Right forelimb (tissue), 1 donor: Measurements from ENCODE around the gene C1QTNF1.
A peak's percentile ranks its signal among the peaks of the same experiment; 100 is the strongest.

Source experiments
- DNase-seq: peaks from one replicate; pipeline ENCODE4 v3.0.0-alpha.2; 2018

The C1QTNF1 gene

DNA sequence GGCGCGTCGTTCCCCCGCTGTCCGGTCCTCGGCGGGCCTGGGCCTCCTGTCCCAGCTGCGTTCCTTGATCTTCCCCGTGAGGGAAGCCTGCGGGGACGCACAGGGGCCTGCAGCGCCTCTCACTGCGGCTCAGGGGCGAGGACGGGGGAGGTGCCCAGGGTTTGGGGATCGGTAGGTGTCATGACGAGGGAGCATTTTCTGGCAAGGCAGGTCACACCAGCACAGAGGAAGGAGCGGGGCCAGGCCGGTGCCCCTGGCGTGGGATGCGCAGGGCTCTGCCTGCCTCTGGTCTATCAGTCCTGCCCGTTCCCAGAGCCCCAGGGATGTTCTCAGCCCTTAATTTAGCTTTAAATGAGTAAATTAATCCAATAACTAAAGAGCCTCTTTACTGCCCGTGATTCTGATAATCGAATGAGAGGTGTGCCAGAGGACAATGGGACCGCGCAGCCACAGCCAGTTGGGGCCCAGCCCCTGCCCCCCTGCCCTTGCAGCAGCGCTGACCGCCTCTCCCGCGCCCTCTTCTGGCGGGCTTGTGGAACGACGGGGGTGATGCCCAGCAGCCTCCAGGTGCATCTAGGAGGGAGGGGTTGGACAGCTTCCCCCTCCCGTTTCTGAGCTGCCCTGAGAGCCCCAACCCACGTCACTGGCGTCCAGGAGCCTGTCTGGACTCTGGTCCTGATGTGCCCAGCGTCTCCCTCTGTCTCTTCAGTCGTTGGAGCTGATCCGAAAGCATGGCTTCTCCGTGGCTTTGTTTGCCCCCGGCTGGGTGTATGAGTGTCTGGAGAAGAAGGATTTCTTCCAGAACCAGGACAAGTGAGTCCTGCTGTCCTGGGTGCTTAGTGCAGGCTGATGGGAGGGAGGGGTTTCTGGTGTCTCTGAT is 58.6 kb downstream of the C1QTNF1 start:
- peak; percentile 62 for DNase-seq

DNA sequence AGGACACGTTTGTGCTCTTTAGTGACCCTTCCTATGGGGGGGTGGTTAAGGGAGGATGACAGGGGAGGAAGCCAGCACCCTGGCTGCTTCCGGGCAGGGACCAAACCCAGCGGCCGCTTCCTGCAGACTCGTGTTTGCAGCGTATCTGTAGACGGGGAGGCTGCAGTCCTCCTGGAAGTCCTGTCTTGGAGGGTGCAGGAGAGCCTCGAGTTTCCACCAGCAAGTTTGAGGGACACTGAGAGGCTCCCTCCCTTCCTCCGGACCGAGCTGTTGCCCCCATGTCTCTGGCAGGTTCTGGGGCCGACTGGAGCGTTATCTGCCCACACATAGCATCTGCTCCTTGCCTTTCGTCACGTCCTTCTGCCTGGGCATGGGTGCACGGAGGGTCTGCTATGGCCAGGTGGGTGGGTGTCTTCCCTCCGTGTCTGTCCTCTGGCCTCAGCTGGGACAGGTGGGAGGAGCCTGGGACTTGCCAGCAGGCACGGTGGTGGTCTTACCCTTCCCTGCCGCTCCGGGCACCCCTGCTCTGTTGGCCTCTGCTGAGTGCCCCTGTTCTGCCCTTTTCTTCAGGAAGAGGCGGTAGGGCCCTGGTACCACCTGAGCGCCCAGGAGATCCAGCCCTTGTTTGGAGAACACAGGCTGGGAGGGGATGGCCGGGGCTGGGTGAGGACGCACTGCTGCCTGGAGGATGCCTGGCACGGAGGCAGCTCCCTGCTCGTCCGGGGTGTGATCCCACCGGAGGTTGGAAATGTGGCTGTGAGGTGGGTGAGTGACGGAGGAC is 59.4 kb downstream of the C1QTNF1 start:
- peak; percentile 32 for DNase-seq

DNA sequence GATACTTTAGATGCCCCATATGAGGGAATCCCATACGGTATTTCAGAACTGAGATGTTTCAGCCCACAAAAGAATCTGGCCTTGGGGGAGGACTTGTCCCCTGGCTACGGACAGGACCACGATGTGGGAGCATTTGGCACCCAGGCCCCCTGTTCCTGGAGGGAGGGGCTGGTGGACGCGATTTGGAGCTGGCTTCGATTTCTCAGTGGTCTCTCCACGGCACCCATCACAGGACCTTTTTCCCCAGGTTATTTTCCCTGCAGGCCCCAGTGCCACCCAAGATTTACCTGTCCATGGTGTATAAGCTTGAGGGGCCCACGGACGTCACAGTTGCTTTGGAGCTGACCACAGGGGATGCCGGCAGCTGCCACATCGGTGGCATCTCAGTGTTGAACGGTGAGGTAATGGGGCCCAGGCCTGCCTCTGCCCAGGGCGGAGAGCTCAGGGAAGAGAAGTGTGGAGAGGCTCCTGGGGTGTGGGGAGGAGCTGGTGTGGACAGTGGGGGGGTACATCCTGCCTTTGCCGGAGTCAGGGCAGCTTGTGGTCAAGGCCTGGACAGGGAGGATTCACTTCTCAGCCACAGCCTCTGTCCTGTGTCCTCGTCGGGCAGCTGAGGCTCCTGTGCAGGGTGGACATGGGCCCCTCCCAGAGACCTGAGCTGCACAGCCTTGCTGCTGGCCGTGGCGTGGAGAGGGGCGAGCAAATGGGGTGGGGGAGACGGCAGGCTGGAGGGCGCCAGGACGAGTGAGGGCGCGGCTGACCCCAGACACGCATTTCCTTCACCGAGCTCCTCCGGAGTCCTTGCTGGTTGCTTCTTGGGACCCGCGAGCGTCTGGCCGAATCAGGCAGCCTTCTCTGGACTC is 60.6 kb downstream of the C1QTNF1 start:
- DNase-seq = peak; percentile 13

DNA sequence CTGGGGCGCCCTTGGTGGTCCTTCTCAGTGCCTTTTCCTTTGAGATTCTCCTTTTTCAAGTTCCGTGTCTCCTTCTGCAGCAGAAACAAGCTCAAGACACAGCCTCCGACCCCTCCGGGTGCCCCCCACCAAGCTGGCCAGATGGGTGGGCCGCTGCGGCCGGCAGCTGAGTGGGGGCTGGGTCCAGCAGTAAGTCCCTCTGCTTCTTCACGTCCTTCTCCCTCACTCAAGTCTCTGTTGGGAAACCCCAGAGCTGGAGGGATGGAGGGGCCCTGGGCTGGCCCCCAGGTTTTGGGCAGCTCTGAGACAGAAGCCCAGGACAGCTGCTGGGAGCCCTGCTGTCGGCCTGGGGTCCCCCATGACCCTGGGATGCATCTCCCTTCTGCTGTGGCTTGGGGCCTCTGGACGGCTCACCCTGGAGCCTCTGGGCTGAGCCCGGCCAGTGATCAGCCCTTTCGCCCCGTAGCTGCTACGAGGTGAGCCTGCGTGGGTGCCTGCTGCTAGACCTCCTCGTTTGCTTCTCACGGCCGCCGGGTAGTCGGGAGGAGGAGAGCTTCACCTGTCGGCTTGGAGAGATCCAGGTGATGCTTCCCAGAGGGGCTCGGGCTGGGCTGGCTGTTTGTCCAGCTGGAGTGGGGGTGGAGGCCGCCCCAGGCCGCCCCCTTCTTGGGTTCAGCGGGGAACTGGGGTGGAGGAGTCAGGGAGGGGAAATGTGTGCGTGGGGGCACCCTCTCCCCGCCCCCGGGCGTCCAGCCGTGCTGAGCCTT is 61.4 kb downstream of the C1QTNF1 start:
- DNase-seq = no peak

DNA sequence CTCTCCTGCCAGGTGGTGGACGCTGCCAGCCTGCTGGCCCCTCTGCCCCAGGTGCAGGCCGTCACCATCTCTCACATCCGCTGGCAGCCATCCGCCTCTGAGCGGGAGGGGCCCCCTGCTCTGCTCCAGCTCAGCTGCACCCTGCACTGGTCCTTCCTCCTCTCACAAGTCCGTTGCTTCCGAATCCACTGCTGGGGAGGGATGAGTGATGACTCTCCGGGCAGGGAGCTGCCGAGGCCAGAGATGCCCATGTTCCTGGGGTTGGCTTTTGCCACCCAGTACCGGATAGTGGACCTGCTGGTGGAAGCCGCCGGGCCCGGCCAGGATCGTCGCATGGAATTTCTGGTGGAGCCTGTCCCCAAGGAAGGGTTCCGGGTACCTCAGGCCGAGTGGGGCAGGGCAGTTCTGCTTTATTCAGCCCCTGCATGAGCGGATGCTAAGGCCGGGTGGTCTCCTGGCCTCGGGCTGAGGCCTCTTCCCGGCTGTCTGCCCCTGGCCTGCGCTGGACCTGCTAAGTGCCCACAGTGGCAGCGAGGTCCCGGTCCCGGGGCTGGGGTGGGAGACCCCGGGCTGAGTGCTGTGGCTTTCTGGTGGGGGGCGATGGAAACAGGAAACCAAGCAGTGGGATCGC is 62.1 kb downstream of the C1QTNF1 start:
- DNase-seq = no peak

DNA sequence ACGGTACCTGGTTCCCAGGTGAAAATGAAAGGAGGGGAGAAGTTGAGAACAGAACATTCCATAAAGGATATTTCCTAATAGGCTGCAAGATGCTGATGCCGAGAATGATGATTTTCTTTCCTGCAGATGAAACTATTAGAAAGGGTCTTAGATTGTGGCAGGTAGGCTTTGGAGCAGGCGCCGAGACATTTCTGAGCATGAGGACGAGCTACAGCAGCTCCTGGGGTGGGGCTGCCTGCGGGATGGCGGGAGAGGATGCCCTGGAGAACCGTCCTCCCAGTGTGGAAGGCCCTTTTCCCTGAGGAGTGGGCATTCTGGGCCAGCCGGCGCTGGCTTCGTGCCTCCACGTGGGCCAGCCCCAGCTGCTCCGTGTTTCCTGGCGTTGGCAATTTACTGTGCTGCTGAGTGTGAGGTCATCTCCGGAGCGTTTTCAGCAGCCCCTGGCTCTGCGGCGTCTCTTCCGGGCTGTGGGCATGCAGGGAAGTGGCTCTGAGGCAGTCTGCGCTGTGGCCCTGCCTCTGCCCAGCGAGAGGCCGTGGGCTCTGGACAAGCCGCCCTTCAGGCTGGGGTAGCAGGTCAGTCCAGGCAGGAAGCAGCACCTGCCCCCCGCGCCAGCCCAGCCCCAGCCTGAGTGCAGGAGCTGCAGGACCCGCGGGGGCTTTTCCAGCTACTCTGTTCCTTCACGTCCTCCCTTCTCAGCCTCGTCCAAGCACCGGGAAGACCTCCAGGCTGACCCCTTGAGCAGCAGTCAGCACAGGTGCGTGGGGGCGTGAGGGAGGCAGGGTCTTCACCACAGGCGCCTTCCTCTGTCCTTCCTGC is 62.8 kb downstream of the C1QTNF1 start:
- no peak for DNase-seq

DNA sequence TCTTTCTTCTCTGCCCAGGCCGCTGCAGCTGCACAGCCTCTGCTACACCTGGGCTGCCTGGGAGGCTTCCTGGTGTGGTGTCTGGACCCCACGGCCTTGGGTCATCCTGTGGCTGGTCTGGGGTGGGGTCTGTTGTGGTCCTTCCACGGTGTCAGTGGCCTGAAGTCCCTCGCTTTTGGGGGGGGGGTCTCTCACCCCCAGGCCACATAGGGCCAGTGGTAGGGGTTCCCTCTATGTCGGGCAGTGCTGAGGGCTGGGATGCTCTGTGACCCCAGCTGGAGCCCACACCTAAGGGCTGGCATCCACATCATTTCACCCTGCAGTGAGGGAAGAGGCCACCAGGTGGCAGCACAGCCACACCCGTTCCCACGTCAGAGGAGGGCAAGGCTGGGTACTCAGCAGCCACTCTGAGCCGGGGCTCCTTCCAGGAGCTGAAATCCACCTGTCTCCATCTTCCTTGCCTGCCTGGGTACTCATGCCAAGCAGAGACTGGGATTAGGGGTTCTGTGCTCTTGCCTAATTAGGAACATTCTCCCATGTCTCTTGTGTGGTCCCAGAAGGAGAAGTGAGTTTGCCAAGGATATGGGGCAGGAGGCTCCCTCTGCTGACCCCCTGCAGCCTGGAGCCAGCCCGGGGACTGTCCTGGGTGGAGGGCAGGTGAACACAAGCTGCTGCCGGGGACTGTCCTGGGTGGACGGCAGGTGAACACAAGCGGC is 63.6 kb downstream of the C1QTNF1 start:
- peak; percentile 88 for DNase-seq

DNA sequence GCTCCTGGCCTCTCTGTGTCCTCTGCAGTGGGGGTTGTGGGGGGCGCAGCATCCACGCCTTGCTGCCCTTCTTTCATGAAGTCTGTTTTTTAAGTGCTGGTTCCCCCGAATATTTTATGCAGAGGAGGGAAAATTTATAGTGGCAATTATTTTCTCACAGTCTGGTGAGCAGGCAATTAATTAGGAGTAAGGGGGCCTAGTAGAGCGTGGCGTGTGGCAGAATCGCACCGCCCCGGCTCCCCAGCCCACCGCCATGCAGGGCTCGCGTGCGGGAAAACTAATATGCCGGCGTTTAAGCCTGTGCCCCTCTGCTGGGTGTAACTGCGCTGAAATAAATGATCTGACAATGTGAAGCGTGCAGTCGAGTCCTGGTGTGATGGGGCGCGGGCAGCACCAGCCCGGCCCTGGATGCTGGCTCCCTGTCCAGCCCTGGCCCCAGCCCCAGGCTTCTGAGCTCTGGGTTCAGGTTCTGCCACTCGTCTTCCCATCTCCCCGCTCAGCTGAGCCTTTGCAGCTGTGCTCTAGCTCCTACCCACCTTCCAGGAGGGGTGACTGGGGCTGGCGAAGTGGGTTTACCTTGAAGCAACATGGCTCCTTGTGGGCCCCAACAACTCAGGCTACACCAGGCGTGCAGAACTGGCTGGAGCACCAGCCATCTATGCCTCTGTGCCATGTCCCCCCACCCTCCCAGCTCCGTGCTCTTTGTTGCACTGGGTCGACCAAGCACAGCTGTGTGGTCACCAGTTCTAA is 64.5 kb downstream of the C1QTNF1 start:
- no peak for DNase-seq

DNA sequence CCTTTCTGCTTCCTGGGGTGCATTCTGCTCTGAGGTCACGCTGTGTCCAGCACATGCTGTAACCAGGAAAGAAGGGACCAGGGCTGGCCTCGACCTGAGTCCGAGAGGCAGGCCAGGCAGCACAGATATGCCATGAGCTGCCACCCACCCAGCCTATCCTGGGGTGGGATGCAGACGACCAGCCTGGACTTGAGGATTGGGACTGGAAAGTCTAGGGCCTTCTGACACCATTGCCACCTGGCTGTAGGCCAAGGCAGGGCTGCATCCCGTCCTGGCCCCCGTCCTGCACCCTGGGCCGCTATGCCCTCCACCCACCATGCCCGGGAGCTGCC is 65.0 kb downstream of the C1QTNF1 start:
- no peak for DNase-seq

DNA sequence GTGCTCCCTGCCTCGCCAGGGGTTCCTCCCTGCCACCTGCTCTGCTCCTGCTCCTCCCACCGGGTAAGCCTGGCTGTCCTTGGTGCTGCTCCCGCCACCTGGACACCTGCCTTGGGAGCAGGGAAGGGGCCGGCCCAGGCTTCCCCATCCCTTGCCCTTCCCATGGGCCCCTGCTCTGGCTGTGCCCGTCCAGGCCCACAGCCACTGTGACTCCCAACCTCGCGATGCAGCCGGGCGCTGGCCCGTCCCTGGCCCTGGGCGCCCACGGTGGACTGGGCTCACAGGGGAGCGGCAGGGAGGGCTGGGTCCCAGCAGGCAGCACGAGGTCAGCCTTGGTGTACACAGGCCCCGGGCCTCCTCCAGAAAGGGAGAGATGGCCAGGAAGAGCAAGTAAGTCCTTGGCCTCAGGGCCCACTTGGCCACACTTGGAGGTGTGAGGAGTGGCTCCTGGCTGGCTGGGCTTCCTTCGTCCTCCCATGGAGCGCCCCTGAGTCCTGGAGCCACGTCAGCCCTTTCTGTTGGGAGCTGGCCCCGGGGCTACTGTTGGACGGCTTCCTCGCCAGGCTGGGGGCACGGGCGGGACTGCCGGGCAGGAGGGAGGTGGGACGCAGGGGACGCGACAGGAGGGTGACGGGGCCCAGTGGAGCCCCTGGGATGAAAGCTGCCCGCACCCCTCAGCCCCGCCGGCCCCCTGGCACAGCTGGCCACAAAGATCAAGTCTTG is 65.9 kb downstream of the C1QTNF1 start:
- no peak for DNase-seq

DNA sequence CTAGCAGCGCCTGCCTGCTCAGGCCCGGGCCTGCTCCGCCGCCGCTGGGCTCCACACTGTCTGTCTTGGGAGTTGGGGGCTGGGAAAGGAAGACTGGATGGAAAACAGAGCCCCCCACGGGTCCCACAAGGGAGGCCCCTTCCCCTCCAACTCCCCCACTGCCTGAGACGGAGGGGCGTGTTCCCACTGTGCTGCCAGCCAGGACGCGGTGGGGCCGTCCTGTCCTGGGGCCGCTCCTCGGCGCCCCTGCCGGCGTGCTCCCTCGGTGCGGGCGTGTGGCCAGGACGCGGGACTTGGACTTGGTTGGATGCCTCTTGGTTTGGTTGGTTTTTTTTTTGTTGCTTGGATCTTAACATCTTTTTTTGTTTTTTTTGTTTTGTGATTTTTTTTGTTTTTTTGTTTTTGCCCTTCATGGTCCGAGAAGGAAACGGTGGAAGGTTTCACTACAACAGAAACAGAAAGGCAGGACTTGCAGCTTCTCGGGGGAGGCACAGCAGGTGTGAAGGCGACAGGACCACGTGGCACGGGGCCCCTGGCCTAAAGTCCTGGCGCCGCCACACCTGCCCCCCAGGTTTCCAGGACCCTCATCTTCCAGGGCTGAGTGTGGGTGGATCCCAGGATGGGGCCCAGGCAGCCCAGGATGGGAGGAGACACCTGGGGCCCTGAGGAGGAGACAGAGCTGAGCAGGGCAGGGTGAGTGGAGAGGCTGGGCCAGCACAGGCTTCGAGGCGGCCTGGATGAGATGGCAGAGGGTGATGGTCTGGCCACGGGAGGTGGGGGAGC is 66.7 kb downstream of the C1QTNF1 start:
- DNase-seq = no peak

DNA sequence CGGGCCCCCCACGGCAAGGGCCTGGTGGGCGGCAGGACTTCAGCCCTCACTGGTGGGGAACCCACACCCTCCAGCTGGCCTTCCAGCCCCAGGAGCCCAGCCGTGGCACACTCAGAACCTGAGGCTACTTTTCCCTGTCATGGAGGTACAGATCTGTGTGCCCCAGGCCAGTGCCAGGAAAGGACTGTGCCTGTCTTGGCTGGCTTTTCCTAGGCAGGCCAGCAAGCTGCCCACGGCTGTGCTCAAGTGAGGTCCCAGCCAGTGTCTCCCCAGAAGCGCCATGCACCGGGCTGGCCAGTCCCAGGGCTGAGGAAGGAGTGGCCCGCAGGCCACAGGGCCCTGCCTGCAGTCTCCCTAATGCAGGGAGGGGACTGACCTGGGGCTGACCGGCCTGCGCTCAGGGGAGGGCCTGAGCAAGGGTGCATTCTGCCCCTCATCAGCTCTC is 67.3 kb downstream of the C1QTNF1 start:
- no peak for DNase-seq

DNA sequence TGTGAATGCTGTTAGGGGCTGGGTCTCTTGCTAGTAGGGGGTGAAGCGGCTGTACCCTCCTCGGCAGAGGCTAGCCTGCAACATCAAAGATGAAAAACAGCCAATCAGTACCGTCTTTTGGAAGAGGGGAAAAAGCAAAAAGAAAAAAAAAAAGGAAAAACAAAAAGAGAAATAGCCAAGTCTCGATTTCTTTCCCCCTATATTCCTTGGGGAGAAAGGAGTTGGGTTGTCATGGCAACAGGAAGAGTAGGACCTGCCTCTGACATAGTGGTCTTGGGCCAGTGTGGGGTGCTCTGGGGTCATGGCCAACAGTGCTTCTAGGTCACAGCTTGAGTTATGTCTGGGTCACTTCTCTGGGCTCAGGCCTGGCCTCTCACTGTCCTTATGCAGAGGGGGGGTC is 68.6 kb downstream of the C1QTNF1 start:
- DNase-seq = no peak

DNA sequence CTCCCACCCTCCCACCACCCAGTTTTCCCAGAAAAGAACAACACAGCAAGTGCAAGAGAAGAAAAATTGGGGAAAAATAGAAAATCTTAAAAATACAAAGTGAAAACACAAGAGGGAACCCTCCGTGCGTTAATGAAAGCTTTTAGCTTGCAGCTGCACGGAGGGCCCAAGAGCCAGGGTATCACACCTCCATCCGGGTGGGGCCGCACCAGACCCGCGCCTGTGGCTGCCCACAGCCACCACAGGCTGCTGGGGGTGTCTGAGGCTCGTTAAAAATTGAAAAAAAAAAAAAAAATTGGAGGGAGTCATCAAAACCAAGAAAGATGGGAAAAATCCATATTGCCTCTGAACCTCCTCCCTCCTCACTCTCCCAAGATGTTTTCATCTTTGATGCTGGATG is 69.3 kb downstream of the C1QTNF1 start:
- no peak for DNase-seq

DNA sequence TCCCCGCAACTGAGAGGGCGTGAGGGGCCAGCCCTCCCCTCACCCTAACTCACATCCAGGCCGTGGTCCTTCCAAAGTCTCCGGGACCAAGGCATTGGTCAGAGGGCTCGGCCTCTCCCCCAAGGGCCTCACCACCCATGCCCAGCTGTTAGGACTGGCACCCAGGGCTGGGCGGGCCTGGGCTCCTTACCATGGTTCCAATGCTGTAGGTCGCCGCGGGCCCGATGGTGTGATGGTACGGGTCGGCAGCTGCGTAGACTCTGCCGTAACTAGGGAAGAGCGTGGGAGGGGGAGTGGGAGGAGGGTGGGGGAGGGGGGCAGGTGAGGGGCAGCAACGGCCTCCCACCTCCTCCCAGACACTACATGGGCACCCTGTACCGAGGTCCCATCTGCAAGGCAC is 70.3 kb downstream of the C1QTNF1 start:
- DNase-seq = no peak

DNA sequence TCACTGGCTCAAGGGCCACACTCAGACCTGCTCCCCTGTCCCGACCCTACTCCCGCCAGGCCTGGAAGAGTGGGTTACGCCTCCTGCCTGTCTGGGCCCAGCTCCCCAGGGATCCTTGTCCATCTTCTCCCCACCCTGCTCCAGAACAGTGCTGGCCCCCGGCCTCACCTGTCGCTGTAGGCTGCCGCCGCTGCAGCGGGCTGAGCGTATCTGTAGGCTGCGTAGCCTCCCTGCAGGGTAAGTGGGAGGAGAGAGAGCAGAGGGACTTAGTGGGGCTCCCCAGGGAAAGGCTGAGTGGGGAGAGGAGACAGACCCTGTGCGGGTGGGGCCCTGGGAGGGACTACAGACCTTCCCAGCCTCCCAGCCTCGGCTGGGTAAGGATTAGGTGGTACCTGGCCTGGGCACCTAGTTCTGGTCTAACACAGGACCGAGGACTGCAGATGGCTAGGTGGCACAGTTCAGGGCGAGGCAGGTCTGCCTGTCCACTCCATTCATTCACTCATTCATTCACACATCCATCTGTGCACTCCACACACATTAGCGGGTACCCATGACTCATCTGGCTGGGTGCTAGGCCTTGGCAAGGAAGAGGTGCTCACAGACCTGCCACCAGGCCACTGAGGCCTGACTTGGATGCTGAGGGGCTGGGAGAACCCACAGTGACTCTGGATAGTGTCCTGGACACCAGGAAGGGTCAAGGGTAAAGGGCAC is 71.5 kb downstream of the C1QTNF1 start:
- DNase-seq = no peak

DNA sequence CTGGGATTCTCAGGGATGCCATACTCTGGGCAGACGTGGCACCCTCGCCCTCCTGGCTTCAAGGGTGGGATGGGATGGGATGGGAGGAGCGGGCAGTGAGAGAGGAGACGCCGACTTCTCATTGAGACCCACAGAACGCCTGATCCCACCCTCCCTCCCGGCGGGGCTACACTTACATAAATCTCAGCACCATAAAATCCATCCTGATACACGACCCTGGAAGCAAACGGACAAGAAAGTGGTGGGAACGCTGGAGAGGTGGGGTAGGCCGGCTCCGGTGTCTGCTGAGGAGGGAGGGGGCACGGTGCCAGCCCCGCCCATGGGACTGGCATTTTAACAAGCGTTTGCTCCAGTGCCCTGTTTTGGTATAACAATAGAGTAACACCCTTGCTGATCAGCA is 72.5 kb downstream of the C1QTNF1 start:
- DNase-seq = no peak
